HEK293T (cell line): Measurements from ENCODE around the gene SIMC1.
"Not testable (repeated sequence)": the region's sequence is repeated elsewhere in the genome, so short reads cannot be mapped to it uniquely, and the experiment has no call there.

Source experiments
- BHLHE40 ChIP-seq: fragments of 450-650 bp; IDR thresholded peaks from 2 replicates; pipeline ENCODE4 v1.6.1; 2016; ENCODE audit warnings: mild to moderate bottlenecking, moderate library complexity, borderline replicate concordance
- CTBP1 ChIP-seq: fragments of 450-650 bp; IDR thresholded peaks from 2 replicates; pipeline ENCODE4 v1.6.1; 2016; ENCODE audit warnings: borderline replicate concordance
- ELF4 ChIP-seq: fragments of 450-650 bp; IDR thresholded peaks from 2 replicates; pipeline ENCODE4 v1.6.1; 2017; ENCODE audit warnings: antibody characterized with exemption
- FOXA1 ChIP-seq: fragments of 450-650 bp; IDR thresholded peaks from 2 replicates; pipeline ENCODE4 v1.6.1; 2016; ENCODE audit warnings: mild to moderate bottlenecking
- FOXK2 ChIP-seq: fragments of 450-650 bp; IDR thresholded peaks from 2 replicates; pipeline ENCODE4 v1.6.1; 2016; ENCODE audit warnings: mild to moderate bottlenecking
- FOXM1 ChIP-seq: fragments of 450-650 bp; IDR thresholded peaks from 2 replicates; pipeline ENCODE4 v1.6.1; 2017; ENCODE audit warnings: mild to moderate bottlenecking, borderline replicate concordance
- HDGF ChIP-seq: fragments of 450-650 bp; IDR thresholded peaks from 2 replicates; pipeline ENCODE4 v1.6.1; 2017; ENCODE audit warnings: antibody characterized with exemption, borderline replicate concordance
- L3MBTL2 ChIP-seq: fragments of 450-650 bp; conservative IDR thresholded peaks from 2 replicates; pipeline ENCODE4 v1.6.1; 2016; ENCODE audit warnings: mild to moderate bottlenecking
- NFRKB ChIP-seq: fragments of 450-650 bp; IDR thresholded peaks from 2 replicates; pipeline ENCODE4 v1.6.1; 2016; ENCODE audit warnings: mild to moderate bottlenecking, moderate library complexity
- SP1 ChIP-seq: fragments of 450-650 bp; IDR thresholded peaks from 2 replicates; pipeline ENCODE4 v1.6.1; 2017
- TARDBP ChIP-seq: fragments of 450-650 bp; IDR thresholded peaks from 2 replicates; pipeline ENCODE4 v1.6.1; 2016
- ZNF384 ChIP-seq: fragments of 450-650 bp; IDR thresholded peaks from 2 replicates; pipeline ENCODE4 v1.6.1; 2016
- TF ChIP-seq, protein P1 (sequence below): fragments of 450-650 bp; IDR thresholded peaks from 2 replicates; pipeline ENCODE4 v1.6.1; 2016

DNA sequence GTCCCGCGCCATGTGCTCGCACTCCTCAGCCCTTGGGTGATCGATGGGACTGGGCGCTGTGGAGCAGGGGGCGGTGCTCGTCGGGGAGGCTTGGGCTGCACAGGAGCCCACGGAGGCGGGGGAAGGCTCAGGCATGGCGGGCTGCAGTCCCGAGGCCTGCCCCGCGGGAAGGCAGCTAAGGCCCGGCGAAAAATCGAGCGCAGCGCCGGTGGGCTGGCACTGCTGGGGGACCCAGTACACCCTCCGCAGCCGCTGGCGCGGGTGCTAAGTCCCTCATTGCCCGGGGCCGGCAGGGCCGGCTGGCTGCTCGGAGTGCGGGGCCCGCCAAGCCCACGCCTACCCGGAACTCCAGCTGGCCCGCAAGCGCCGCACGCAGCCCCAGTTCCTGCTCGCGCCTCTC, 16.2 kb upstream of the SIMC1 start:
- TF ChIP-seq FOXA1, SP1, HDGF, FOXM1, BHLHE40, ELF4, TARDBP, ZNF384, NFRKB, FOXK2, CTBP1, L3MBTL2: not testable (repeated sequence)
- TF ChIP-seq, protein P1, sequence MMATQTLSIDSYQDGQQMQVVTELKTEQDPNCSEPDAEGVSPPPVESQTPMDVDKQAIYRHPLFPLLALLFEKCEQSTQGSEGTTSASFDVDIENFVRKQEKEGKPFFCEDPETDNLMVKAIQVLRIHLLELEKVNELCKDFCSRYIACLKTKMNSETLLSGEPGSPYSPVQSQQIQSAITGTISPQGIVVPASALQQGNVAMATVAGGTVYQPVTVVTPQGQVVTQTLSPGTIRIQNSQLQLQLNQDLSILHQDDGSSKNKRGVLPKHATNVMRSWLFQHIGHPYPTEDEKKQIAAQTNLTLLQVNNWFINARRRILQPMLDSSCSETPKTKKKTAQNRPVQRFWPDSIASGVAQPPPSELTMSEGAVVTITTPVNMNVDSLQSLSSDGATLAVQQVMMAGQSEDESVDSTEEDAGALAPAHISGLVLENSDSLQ = not testable (repeated sequence)
